ENCODE results near the gene SLC27A5. TPM values are rescaled to one million over a fixed set of nuclear protein-coding genes. Genes with fewer than 3 reads are reported as not detected.
"Not testable (repeated sequence)": the region's sequence is repeated elsewhere in the genome, so short reads cannot be mapped to it uniquely, and the experiment has no call there.

Gene SLC27A5
- total and polyA plus RNA-seq, 5 donors from 2014 or later, result 5.5 to 26.7 (median 17.5) TPM

DNA sequence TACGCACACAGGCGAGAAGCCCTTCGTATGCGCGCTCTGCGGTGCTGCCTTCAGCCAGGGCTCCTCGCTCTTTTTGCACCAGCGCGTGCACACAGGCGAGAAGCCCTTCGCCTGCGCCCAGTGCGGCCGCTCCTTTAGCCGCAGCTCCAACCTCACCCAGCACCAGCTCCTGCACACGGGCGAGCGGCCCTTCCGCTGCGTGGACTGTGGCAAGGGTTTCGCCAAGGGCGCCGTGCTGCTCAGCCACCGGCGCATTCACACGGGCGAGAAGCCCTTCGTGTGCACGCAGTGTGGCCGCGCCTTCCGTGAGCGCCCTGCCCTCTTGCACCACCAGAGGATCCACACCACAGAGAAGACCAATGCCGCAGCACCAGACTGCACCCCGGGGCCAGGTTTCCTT lies 55.7 kb downstream of the SLC27A5 start:
- Histone ChIP-seq H3K4me1 (ENCODE audit: control insufficient read depth, insufficient read depth, low read length, poor library complexity, severe bottlenecking) (peaks cover 6% of the 10 kb centered on the region), H3K36me3 (ENCODE audit: control insufficient read depth, insufficient read depth, low read length) (peaks cover 3% of the 10 kb centered on the region), H3K27ac (ENCODE audit: insufficient read depth, low read length, poor library complexity, severe bottlenecking) (no peak overlapping the region), H3K9me3 (ENCODE audit: control insufficient read depth in 2 of 2, low read length in 2 of 2) (no peaks in the 10 kb centered on the region), H3K4me3 (ENCODE audit: low read depth, low read length) (no peak overlapping the region), H3K27me3 (ENCODE audit: control insufficient read depth, insufficient read depth, low read length) (no peaks in the 10 kb centered on the region)
- H3K4me3 Mint-ChIP-seq, result no peak overlapping the region
- ATAC-seq (ENCODE audit: low read depth in 2 of 2), result no peak
- H3K9me3 Mint-ChIP-seq, result peaks cover 0 to 2% (median 0%) of the 10 kb centered on the region in 7 donors
- peaks cover 3 to 23% (median 10%) of the 10 kb centered on the region in 4 donors for H3K4me1 Mint-ChIP-seq
- H3K27me3 Mint-ChIP-seq, result no peaks in the 10 kb centered on the region
- H3K27ac Mint-ChIP-seq, result peak overlapping the region in 1 of 3 donors; percentile 71
- DNase-seq, result no peak
- H3K36me3 Mint-ChIP-seq, result peaks cover 27% of the 10 kb centered on the region

DNA sequence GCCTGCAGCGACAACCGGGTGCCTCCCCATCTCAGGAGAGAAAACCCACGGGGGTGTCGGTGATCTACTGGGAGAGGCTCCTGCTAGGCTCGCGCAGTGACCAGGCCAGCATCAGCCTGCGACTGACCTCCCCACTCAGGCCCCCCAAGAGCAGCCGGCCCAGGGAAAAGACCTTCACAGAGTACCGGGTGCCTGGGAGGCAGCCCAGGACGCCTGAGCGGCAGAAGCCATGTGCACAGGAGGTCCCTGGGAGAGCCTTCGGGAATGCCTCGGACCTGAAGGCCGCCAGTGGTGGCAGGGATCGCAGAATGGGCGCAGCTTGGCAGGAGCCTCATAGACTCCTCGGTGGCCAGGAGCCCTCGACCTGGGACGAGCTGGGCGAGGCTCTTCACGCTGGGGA lies 56.5 kb downstream of the SLC27A5 start:
- Mint-ChIP-seq H3K27me3 (no peaks in the 10 kb centered on the region), H3K9me3 (peaks cover 0 to 3% (median 0%) of the 10 kb centered on the region in 7 donors)
- peaks cover 3% of the 10 kb centered on the region for H3K36me3 ChIP-seq (ENCODE audit: control insufficient read depth, insufficient read depth, low read length)

DNA sequence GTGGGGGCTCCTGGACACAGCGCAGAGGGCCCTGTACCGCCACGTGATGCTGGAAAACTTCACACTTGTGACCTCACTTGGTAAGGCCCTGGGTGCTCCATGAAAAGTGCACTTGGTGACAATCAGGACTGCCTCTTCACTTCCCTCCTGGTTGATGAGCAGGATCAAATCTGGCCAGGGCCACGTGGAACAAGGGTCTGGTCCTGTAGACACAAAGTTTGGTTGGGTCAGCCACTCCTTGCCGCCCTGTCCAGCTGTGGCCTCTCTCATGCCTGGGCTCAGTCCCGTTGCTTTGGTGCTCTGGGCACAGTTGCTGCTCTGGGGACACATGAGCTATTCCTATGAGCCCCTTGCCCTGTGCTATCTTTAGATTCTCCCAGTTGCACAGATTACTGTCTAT lies 58.0 kb downstream of the SLC27A5 start:
- H3K27me3 ChIP-seq (ENCODE audit: control insufficient read depth, insufficient read depth, low read length), result no peaks in the 10 kb centered on the region
- no peak for DNase-seq
- peaks cover 0 to 5% (median 0%) of the 10 kb centered on the region in 7 donors for H3K9me3 Mint-ChIP-seq
- ATAC-seq (ENCODE audit: low read depth in 2 of 2), result no peak
- peaks cover 9% of the 10 kb centered on the region for H3K4me1 ChIP-seq (ENCODE audit: control insufficient read depth, insufficient read depth, low read length, poor library complexity, severe bottlenecking)
- peaks cover 3 to 30% (median 11%) of the 10 kb centered on the region in 4 donors for H3K4me1 Mint-ChIP-seq
- H3K9me3 ChIP-seq (ENCODE audit: control insufficient read depth in 2 of 2, low read length in 2 of 2), result peaks cover 0 to 6% of the 10 kb centered on the region in 2 experiments
- no peak overlapping the region for H3K27ac ChIP-seq (ENCODE audit: insufficient read depth, low read length, poor library complexity, severe bottlenecking)
- H3K27me3 Mint-ChIP-seq, result no peaks in the 10 kb centered on the region
- no peak overlapping the region for H3K27ac Mint-ChIP-seq
- no peak overlapping the region for H3K4me3 ChIP-seq (ENCODE audit: low read depth, low read length)
- H3K36me3 ChIP-seq (ENCODE audit: control insufficient read depth, insufficient read depth, low read length), result peaks cover 3% of the 10 kb centered on the region
- peak overlapping the region in 3 of 4 donors; percentile 50 to 80 (median 54) for H3K4me3 Mint-ChIP-seq
- H3K36me3 Mint-ChIP-seq, result peaks cover 27% of the 10 kb centered on the region

More for the DNA sequence above, 56.5 kb downstream of the SLC27A5 start:
- H3K27ac ChIP-seq (ENCODE audit: insufficient read depth, low read length, poor library complexity, severe bottlenecking), result no peak overlapping the region
- Mint-ChIP-seq H3K4me1 (peaks cover 3 to 30% (median 12%) of the 10 kb centered on the region in 4 donors), H3K27ac (no peak overlapping the region), H3K4me3 (peak overlapping the region in 1 of 4 donors; percentile 44), H3K36me3 (peaks cover 27% of the 10 kb centered on the region)
- ATAC-seq (ENCODE audit: low read depth in 2 of 2), result no peak
- no peaks in the 10 kb centered on the region for H3K27me3 ChIP-seq (ENCODE audit: control insufficient read depth, insufficient read depth, low read length)
- peaks cover 9% of the 10 kb centered on the region for H3K4me1 ChIP-seq (ENCODE audit: control insufficient read depth, insufficient read depth, low read length, poor library complexity, severe bottlenecking)
- H3K4me3 ChIP-seq (ENCODE audit: low read depth, low read length), result no peak overlapping the region
- DNase-seq, result no peak
- no peaks in the 10 kb centered on the region for H3K9me3 ChIP-seq (ENCODE audit: control insufficient read depth in 2 of 2, low read length in 2 of 2)

DNA sequence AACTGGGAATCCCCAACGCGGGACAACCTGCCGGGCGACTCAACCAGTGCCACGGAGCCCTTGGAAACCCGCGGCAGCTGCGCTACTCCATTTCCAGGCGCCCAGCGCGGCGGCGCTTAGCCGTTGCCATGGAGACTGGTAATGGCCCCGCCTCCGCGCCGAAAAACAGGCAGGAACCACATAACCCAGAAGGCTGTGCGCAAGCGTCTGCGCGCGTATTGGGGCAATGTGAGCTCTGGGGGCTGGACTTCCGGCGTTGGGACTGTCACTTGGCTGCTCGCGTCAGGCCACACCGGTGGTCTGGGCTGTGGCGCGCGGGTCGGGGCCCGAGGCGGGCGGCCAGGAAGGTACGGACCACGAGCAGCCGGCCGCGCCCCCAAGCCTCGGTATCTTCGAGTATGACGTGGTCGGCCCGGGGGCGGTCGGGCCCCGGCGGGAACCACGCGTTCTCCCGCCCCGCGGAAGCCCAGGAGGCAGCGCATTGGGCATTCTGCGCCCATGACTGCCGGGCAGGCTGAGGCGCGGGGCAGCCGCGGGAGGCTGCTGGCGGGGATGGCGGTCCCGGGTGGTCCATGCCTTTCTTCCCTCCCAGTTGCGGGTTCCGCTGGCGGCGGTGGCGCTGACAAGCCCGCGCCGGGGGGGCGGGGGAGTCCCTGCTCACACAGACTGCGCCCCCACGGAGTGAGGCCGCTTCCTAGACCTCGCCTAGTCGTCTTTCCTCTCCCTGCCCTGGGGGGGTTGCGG lies 60.3 kb downstream of the SLC27A5 start, which contains the start of gene ZNF324B:
Gene ZNF324B (plus strand): TSS at position 265 of the 744 bp plus-strand sequence. CDS start 2,080 bp downstream, outside the sequence.
- peak; percentile 98 for ATAC-seq (ENCODE audit: low read depth in 2 of 2)
- peaks cover 2% of the 10 kb centered on the region for H3K27me3 ChIP-seq (ENCODE audit: control insufficient read depth, insufficient read depth, low read length)

DNA sequence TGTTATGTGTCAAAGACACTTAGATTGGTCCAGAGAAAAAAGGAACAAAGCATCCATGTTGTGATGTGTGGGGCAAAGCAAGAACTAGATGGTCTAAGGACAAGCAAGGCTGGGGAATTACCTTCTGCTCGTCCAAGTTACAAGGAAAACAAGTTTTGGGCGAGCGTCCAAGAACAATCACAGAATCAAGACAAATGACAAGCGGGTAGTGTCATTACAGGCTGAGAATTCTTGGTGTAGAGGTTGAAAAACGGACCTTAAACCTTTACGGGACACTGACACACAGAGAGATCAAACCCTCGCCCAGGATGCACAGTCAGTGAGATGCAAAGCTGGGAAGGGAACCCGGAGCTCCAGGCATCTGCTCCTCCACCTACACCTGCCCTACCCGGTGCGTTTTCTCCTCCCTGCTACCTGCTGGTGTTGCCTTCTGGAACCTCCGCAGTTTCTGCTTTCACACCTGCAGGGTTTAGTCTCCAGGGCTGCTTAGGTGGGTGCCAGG lies 60.9 kb downstream of the SLC27A5 start:
- Mint-ChIP-seq H3K4me1 (peaks cover 6 to 24% (median 9%) of the 10 kb centered on the region in 4 donors), H3K36me3 (peaks cover 18% of the 10 kb centered on the region), H3K4me3 (peak overlapping the region; percentile 82 to 89 (median 86)), H3K9me3 (peaks cover 0 to 9% (median 5%) of the 10 kb centered on the region in 7 donors), H3K27ac (peak overlapping the region in 2 of 3 donors; percentile 65 to 85), H3K27me3 (peaks cover 9% of the 10 kb centered on the region)
- peaks cover 2% of the 10 kb centered on the region for H3K27me3 ChIP-seq (ENCODE audit: control insufficient read depth, insufficient read depth, low read length)
- H3K27ac ChIP-seq (ENCODE audit: insufficient read depth, low read length, poor library complexity, severe bottlenecking), result peak overlapping the region; percentile 78
- H3K36me3 ChIP-seq (ENCODE audit: control insufficient read depth, insufficient read depth, low read length), result no peaks in the 10 kb centered on the region
- peaks cover 0 to 7% of the 10 kb centered on the region in 2 experiments for H3K9me3 ChIP-seq (ENCODE audit: control insufficient read depth in 2 of 2, low read length in 2 of 2)
- peak overlapping the region; percentile 77 for H3K4me3 ChIP-seq (ENCODE audit: low read depth, low read length)
- no peak for DNase-seq
- H3K4me1 ChIP-seq (ENCODE audit: control insufficient read depth, insufficient read depth, low read length, poor library complexity, severe bottlenecking), result peaks cover 9% of the 10 kb centered on the region
- ATAC-seq (ENCODE audit: low read depth in 2 of 2), result peak; percentile 13 to 15

More for the DNA sequence above, 60.3 kb downstream of the SLC27A5 start, which contains the start of gene ZNF324B:
- Histone ChIP-seq H3K36me3 (ENCODE audit: control insufficient read depth, insufficient read depth, low read length) (no peaks in the 10 kb centered on the region), H3K9me3 (ENCODE audit: control insufficient read depth in 2 of 2, low read length in 2 of 2) (peaks cover 0 to 7% of the 10 kb centered on the region in 2 experiments), H3K4me1 (ENCODE audit: control insufficient read depth, insufficient read depth, low read length, poor library complexity, severe bottlenecking) (peaks cover 9% of the 10 kb centered on the region), H3K27ac (ENCODE audit: insufficient read depth, low read length, poor library complexity, severe bottlenecking) (peak within 1 kb of the TSS; percentile 78), H3K4me3 (ENCODE audit: low read depth, low read length) (peak within 1 kb of the TSS; percentile 77)
- peak within 1 kb of the TSS; percentile 82 to 89 (median 86) for H3K4me3 Mint-ChIP-seq
- DNase-seq, result peak; percentile 96
- H3K36me3 Mint-ChIP-seq, result peaks cover 23% of the 10 kb centered on the region
- peaks cover 0 to 9% (median 5%) of the 10 kb centered on the region in 7 donors for H3K9me3 Mint-ChIP-seq
- peaks cover 9% of the 10 kb centered on the region for H3K27me3 Mint-ChIP-seq
- peaks cover 6 to 24% (median 9%) of the 10 kb centered on the region in 4 donors for H3K4me1 Mint-ChIP-seq
- H3K27ac Mint-ChIP-seq, result peak within 1 kb of the TSS in 2 of 3 donors; percentile 65 to 85

DNA sequence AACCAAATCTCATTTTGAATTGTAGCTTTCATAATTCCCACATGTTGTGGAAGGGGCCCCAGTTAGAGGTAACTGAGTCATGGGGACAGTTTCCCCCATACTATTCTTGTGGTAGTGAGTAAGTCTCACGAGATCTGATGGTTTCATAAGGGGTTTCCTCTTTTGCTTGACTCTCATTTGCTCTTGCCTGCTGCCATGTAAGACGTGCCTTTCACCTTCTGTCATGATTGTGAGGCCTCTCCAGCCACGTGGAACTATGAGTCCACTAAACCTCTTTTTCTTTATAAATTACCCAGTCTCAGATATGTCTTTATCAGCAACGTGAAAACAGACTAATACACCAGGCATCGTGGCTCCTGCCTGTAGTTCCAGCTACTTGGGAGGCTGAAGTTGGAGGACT lies 61.8 kb downstream of the SLC27A5 start:
- not testable (repeated sequence) for H3K9me3 ChIP-seq (ENCODE audit: control insufficient read depth in 2 of 2, low read length in 2 of 2); H3K27ac Mint-ChIP-seq; H3K27me3 ChIP-seq (ENCODE audit: control insufficient read depth, insufficient read depth, low read length); ATAC-seq (ENCODE audit: low read depth in 2 of 2); H3K27ac ChIP-seq (ENCODE audit: insufficient read depth, low read length, poor library complexity, severe bottlenecking); H3K36me3 ChIP-seq (ENCODE audit: control insufficient read depth, insufficient read depth, low read length); H3K4me3 ChIP-seq (ENCODE audit: low read depth, low read length); H3K9me3 Mint-ChIP-seq; H3K4me1 ChIP-seq (ENCODE audit: control insufficient read depth, insufficient read depth, low read length, poor library complexity, severe bottlenecking); DNase-seq
- Mint-ChIP-seq H3K27me3 (peaks cover 16% of the 10 kb centered on the region), H3K36me3 (peaks cover 18% of the 10 kb centered on the region), H3K4me1 (peaks cover 6 to 24% (median 9%) of the 10 kb centered on the region in 4 donors), H3K4me3 (peak overlapping the region in 1 of 4 donors; percentile 82)

DNA sequence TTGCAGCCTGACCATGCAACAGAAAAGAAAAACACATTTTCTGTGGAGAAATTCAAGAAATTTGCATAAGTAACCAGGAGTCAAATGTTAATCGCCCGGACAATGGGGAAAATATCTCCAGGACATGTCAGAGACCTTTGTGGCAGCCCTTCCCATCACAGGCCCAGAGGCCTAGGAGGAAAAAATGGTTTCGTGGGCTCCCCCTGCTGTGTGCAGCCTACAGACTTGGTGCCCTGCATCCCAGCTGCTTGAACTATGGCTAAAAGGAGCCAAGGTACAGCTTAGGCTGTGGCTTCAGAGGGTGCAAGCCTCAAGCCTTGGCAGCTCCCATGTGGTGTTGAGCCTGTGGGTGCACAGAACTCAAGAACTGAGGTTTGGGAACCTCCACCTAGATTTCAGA lies 62.9 kb downstream of the SLC27A5 start:
- H3K27ac Mint-ChIP-seq; ATAC-seq (ENCODE audit: low read depth in 2 of 2); H3K4me3 Mint-ChIP-seq; H3K9me3 ChIP-seq (ENCODE audit: control insufficient read depth in 2 of 2, low read length in 2 of 2); H3K4me3 ChIP-seq (ENCODE audit: low read depth, low read length); DNase-seq; H3K27ac ChIP-seq (ENCODE audit: insufficient read depth, low read length, poor library complexity, severe bottlenecking); H3K9me3 Mint-ChIP-seq; H3K4me1 ChIP-seq (ENCODE audit: control insufficient read depth, insufficient read depth, low read length, poor library complexity, severe bottlenecking); H3K36me3 ChIP-seq (ENCODE audit: control insufficient read depth, insufficient read depth, low read length); H3K27me3 ChIP-seq (ENCODE audit: control insufficient read depth, insufficient read depth, low read length): not testable (repeated sequence)
- Mint-ChIP-seq H3K4me1 (peaks cover 4 to 24% (median 7%) of the 10 kb centered on the region in 4 donors), H3K27me3 (peaks cover 18% of the 10 kb centered on the region), H3K36me3 (peaks cover 13% of the 10 kb centered on the region)
